Activated T-helper 17 cell treated with anti-CD3 and anti-CD28 coated beads, Interleukin-2, amount 50 U/mL, for 72 hours (primary cell): ENCODE results near the gene MRPS33. TPM values are rescaled to one million over a fixed set of nuclear protein-coding genes. Genes with fewer than 3 reads are reported as not detected.

Experiments
- ATAC-seq: fragments of 150-1000 bp; cut with Tn5 transposase; replicated peaks from 2 replicates; pipeline ENCODE4 v1.10.0; 2021; ENCODE audit warnings: mild to moderate bottlenecking, moderate library complexity
- H3K27ac Mint-ChIP-seq: one replicate; pipeline ENCODE4 v1.8.0; 2022; ENCODE audit warnings: mixed read lengths
- H3K27me3 Mint-ChIP-seq: one replicate; pipeline ENCODE4 v1.8.0; 2022; ENCODE audit warnings: mixed read lengths
- H3K36me3 Mint-ChIP-seq: one replicate; pipeline ENCODE4 v1.8.0; 2022; ENCODE audit warnings: low read depth, mild to moderate bottlenecking, mixed read lengths
- H3K4me1 Mint-ChIP-seq: one replicate; pipeline ENCODE4 v1.8.0; 2022; ENCODE audit warnings: mixed read lengths
- H3K4me3 Mint-ChIP-seq: one replicate; pipeline ENCODE4 v1.8.0; 2022; ENCODE audit warnings: mild to moderate bottlenecking, mixed read lengths
- H3K9me3 Mint-ChIP-seq: one replicate; pipeline ENCODE4 v1.8.0; 2022; ENCODE audit warnings: mixed read lengths
- total RNA-seq, 2 donors: library from RNA; stranded (reverse); gene quantifications; one replicate each; pipeline ENCODE4 v1.2.3, GENCODE V29; 2022

MRPS33 gene
- total RNA-seq, 2 donors from 2014 or later = 53.6 to 87.4 TPM

DNA sequence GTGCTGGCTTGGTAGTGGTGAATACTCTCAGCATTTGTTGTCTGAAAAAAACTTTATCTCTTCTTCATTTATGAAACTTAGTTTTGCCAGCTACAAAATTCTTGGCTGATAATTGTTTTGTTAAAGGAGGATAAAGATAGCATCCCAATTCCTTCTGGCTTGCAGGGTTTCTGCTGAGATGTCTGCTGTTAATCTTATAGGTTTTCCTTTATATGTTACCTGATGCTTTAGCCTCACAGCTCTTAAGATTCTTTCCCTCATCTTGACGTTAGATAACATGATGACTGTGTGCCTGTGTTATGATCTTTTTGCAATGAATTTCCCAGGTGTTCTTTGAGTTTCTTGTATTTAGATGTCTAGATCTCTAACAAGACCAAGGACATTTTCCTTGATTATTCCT is 9.9 kb upstream of the MRPS33 start:
- Mint-ChIP-seq H3K36me3 (no peaks in the 10 kb centered on the region), H3K9me3 (peaks cover 7% of the 10 kb centered on the region), H3K27me3 (peaks cover 11% of the 10 kb centered on the region), H3K4me1 (peaks cover 11% of the 10 kb centered on the region), H3K4me3 (peak overlapping the region; percentile 65), H3K27ac (no peak overlapping the region)
- no peak for ATAC-seq

DNA sequence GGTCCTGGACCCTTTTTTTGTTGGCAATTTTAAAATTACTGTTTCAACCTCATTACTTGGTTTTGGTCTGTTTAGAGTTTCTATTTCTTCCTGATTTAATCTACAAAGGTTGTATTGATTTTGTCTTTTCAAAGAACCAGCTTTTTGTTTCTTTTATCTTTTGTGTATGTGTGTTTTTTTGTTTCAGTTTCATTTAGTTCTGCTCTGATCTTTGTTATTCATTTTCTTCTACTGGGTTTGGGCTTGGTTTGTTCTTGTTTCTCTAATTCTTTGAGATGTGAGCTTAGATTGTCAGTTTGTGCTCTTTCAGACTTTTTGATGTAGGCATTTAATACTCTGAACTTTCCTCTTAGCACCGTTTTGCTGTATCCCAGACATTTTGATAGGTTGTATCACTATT is 8.5 kb upstream of the MRPS33 start:
- Mint-ChIP-seq H3K4me1 (peaks cover 11% of the 10 kb centered on the region), H3K4me3 (peak overlapping the region; percentile 65), H3K9me3 (peaks cover 7% of the 10 kb centered on the region), H3K36me3 (no peaks in the 10 kb centered on the region), H3K27me3 (peaks cover 4% of the 10 kb centered on the region), H3K27ac (peak overlapping the region; percentile 78)
- ATAC-seq = peak; percentile 23

DNA sequence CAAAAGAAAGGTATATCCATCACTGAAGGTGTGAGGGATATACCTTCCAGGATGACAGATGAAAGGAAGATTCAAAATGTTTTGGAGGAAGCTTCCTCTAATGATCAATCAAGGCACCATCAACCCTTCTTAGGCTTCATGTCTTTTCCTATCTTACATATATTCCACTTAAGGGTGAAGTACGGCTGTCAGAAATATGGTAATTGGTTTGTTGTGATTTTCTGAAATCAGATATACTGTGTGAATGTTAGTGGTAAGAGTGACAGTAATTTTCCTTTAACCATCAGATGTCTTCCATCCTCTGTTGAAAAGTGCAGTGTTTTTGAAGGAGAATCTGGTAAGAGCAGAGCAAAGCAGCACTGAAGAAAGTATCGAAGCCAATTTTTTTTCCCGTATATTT is 2.8 kb upstream of the MRPS33 start:
- H3K27me3 Mint-ChIP-seq = peaks cover 4% of the 10 kb centered on the region
- H3K27ac Mint-ChIP-seq = no peak overlapping the region

DNA sequence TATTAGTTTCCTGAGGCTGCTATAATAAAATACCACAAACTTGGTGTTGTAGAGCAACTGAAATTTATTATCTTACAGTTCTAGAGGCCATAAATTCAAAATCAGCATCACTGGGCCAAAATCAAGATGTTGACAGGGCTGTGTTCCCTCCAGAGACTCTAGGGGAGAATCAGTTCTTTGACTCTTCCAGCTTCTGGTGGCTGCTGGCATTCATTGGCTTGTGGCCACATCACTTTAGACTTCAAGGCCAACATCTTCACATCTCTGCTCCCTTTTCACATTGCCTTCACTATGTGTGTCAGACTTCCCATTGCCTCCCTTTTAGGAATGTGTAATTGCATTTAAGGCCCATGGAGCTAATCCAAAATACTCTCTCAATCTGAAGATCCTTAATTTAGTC is 1.6 kb upstream of the MRPS33 start:
- ATAC-seq = no peak
- peaks cover 14% of the 10 kb centered on the region for H3K36me3 Mint-ChIP-seq
- peaks cover under 1% of the 10 kb centered on the region for H3K27me3 Mint-ChIP-seq
- peaks cover 20% of the 10 kb centered on the region for H3K4me1 Mint-ChIP-seq
- H3K4me3 Mint-ChIP-seq = no peak overlapping the region
- H3K27ac Mint-ChIP-seq = no peak overlapping the region
- H3K9me3 Mint-ChIP-seq = no peaks in the 10 kb centered on the region

More for the DNA sequence above, 2.8 kb upstream of the MRPS33 start:
- H3K4me3 Mint-ChIP-seq = no peak overlapping the region
- H3K36me3 Mint-ChIP-seq = peaks cover 12% of the 10 kb centered on the region
- ATAC-seq = no peak
- H3K4me1 Mint-ChIP-seq = peaks cover 13% of the 10 kb centered on the region
- no peaks in the 10 kb centered on the region for H3K9me3 Mint-ChIP-seq

DNA sequence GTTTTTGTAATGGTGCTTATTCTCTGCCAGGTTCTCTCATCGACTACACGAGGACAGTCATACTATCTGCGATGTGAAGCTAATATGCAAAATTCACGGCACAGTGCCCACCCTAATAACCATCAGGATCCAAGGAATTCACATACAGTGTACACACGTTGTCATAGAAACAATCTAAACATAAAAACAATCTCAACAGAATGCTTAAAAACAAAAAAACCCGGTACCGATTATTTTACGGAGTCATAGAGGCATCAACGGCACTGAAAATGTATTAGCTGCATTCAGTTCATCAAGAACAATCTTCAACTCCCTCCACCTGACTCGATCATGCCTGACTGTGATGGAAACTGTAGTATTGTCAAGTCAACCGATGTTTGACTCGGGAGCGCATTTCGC is 628 bp downstream of the MRPS33 start:
- ATAC-seq = peak; percentile 3

DNA sequence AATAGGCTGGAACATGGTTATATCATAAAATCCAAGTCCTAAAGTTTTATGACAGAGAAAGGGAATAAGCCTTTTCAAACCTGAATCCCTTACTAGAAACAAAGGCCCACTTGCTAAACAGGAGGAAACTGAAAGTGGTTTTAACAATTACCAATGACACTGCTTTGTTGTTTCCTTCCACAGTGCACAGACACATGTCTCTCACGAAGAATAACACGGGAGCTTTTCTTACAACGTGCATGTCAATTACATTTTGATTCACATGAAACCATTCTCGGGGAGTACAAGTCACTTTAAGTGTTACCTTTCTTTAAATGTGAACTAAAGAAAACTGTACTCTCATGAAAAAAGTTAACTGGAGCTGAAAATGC is 1.4 kb downstream of the MRPS33 start:
- peaks cover 20% of the 10 kb centered on the region for H3K4me1 Mint-ChIP-seq
- no peak for ATAC-seq
- H3K4me3 Mint-ChIP-seq = peak overlapping the region; percentile 96
- no peaks in the 10 kb centered on the region for H3K27me3 Mint-ChIP-seq
- peaks cover 39% of the 10 kb centered on the region for H3K36me3 Mint-ChIP-seq
- H3K9me3 Mint-ChIP-seq = no peaks in the 10 kb centered on the region
- peak overlapping the region; percentile 97 for H3K27ac Mint-ChIP-seq

More for the DNA sequence above, 628 bp downstream of the MRPS33 start:
- Mint-ChIP-seq H3K4me1 (peaks cover 20% of the 10 kb centered on the region), H3K27ac (peak overlapping the region; percentile 97), H3K36me3 (peaks cover 31% of the 10 kb centered on the region), H3K9me3 (no peaks in the 10 kb centered on the region), H3K27me3 (no peaks in the 10 kb centered on the region), H3K4me3 (peak overlapping the region; percentile 96)

DNA sequence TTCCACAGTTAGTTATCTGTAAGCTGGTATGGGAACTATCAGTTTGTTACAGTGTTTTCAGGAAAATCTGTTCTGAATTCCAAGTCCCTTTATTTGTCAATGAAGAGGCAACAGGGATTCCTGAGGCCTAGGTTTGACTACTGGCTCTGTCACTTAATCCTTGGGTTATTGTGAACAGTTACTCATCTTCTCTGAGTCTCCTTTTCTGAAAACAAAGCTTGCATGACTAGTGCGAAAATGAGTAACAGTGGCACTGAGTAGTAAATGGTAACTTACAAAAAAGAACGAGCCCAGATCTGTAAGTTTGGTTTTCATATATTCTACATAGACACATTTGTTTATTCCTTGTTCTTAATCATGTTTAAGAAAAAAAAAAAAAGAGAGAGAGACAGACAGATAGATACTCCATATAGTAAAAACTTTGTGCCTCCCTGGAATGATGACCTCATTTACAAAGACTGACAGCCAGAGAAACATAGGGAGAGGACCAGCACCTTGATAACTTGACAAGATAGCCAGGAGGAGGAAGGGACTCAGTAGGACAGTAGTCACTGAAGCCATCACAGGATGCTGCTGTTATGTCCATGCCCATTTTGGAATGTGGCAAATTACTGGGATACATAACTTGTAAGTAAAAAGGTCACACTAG is 1.9 kb downstream of the MRPS33 start:
- Mint-ChIP-seq H3K4me1 (peaks cover 20% of the 10 kb centered on the region), H3K27me3 (no peaks in the 10 kb centered on the region), H3K36me3 (peaks cover 44% of the 10 kb centered on the region), H3K4me3 (peak overlapping the region; percentile 96), H3K27ac (peak overlapping the region; percentile 97), H3K9me3 (no peaks in the 10 kb centered on the region)
- ATAC-seq = peak; percentile 49

DNA sequence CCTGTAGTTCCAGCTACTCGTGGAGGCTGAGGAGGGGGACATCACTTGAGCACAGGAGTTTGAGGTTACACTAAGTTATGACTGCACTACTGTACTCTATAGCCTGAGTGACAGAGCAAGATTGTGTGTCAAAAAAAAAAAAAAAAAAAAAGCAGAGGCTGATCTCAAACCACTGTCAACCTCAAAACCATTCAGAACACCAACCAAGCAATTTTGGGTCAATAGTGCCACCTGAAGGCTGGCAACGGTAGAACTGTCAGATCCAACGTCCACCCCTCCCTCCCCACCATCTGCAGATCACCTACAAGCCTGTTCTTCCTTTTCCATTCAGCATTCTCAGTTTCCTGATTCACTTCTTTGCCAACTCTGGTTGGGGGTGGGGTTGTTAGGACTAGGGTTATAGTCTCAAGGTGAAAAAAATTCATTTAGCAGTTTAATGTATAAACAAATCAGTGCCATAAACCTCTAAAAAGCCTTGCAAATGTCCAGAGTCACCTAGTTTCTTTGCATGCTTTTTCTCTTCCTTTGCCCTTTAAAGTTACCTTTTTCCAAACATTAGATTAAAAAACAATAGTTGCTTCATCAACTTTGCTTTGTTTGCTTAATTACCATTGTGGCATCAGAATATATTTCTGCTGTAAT is 2.6 kb downstream of the MRPS33 start:
- peak; percentile 33 for ATAC-seq
- Mint-ChIP-seq H3K27me3 (no peaks in the 10 kb centered on the region), H3K9me3 (no peaks in the 10 kb centered on the region), H3K27ac (peak overlapping the region; percentile 97), H3K36me3 (peaks cover 51% of the 10 kb centered on the region), H3K4me1 (peaks cover 20% of the 10 kb centered on the region), H3K4me3 (peak overlapping the region; percentile 96)

DNA sequence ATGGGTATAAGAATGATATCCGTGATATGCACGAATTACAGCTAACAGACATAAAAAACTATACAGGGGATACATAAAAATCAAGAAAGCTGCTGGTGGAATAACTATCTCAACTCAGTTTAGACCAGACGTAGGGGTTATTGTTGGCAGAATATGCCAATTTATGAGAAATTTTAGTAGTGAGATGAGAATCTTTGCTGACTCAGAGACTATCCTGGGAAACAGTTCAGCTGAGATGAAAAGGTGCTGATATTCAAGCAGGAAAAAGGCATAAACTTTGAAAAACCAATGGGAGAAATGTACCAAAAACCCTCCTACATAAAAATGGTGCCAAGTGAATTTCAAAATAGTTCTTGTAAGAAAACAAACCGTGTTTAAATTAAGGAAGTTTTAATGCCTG is 3.3 kb downstream of the MRPS33 start:
- Mint-ChIP-seq H3K4me3 (peak overlapping the region; percentile 96), H3K4me1 (peaks cover 24% of the 10 kb centered on the region), H3K27me3 (no peaks in the 10 kb centered on the region), H3K9me3 (no peaks in the 10 kb centered on the region), H3K36me3 (peaks cover 57% of the 10 kb centered on the region), H3K27ac (peak overlapping the region; percentile 97)
- no peak for ATAC-seq

DNA sequence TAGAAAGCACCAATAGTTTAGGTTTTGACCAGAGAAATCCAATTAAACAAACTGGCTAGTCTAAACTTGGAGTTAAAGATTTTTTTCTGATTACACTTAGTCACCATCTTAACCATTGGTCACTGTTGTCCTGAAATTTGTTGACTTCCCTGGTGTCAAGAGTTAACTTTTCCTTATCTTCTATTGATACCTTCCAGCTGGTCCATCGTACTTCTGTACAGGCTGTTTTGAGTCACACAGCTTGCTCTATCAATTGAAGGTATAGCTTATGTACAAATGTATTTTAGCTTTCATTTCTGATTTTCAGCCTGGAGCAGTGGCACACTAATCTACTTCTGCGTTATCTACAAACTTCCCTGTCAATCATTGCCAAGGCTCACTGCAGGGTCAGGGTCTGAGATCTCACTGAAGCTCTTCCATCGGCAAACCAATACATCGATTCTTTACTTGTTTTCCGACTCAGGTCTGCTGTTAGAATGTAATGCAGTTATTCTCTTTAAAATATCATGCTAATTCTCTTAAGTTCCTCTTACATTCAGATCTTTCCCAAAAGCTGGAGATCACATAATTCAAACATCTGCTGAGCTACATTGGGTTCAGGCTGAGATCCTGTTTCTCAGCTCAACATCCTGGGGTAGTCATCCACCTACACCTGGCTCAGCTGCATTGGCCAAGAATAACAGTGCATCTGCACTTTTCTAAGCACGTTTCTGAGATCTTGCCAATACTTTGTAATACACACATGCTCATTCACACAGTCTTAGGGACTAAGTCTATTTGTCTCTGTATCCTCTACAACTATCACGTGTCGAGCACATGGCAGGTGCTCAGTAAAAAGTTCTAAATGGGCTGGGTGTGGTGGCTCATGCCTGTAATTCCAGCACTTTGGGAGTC is 11.3 kb downstream of the MRPS33 start:
- ATAC-seq = no peak
- Mint-ChIP-seq H3K4me1 (peaks cover 5% of the 10 kb centered on the region), H3K4me3 (no peak overlapping the region), H3K9me3 (no peaks in the 10 kb centered on the region), H3K36me3 (peaks cover 30% of the 10 kb centered on the region), H3K27me3 (no peaks in the 10 kb centered on the region), H3K27ac (no peak overlapping the region)

DNA sequence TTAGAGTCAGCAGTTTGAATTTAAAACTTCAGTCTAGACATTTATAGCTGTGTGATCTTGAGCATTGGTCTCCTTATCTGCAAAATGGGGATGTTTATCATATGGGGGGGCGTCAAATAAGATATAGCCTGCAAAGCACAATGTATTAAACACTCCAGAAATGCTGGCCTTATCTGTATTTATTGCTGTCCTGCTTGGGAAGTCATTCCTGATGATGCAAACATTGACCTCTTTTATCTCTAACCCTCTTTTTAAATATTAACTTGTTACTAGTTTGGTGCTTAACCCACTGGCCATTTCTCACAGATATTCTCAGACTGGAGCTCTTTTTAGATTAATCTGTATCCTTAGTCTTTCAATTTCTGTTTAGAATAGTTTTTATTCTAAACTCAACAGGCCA is 13.2 kb downstream of the MRPS33 start:
- H3K4me1 Mint-ChIP-seq = peaks cover 2% of the 10 kb centered on the region
- H3K9me3 Mint-ChIP-seq = no peaks in the 10 kb centered on the region
- H3K27me3 Mint-ChIP-seq = peaks cover 8% of the 10 kb centered on the region
- H3K36me3 Mint-ChIP-seq = peaks cover 12% of the 10 kb centered on the region
- H3K4me3 Mint-ChIP-seq = no peak overlapping the region
- no peak for ATAC-seq
- no peak overlapping the region for H3K27ac Mint-ChIP-seq

DNA sequence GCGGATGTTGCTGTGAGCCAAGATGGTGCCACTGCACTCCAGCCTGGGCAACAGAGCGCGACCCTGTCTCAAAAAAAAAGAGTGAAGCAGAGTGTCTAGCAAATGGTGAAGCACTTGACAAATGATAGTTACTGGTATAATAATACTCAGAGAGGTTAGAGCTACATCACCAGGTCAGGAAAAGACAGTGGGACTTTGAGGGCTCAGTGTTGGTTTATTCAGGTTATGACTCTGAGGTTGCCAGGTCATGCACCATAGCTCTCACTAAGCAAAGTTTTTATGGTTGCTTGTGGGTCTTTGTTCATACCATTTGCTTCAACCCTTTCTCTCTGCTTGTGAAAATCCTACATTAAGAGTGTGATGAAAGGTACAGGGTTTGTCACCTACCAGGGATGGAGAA is 13.6 kb downstream of the MRPS33 start:
- H3K9me3 Mint-ChIP-seq = no peaks in the 10 kb centered on the region
- peaks cover 8% of the 10 kb centered on the region for H3K36me3 Mint-ChIP-seq
- H3K27me3 Mint-ChIP-seq = peaks cover 11% of the 10 kb centered on the region
- H3K27ac Mint-ChIP-seq = no peak overlapping the region
- no peak for ATAC-seq
- no peaks in the 10 kb centered on the region for H3K4me1 Mint-ChIP-seq
- H3K4me3 Mint-ChIP-seq = no peak overlapping the region

DNA sequence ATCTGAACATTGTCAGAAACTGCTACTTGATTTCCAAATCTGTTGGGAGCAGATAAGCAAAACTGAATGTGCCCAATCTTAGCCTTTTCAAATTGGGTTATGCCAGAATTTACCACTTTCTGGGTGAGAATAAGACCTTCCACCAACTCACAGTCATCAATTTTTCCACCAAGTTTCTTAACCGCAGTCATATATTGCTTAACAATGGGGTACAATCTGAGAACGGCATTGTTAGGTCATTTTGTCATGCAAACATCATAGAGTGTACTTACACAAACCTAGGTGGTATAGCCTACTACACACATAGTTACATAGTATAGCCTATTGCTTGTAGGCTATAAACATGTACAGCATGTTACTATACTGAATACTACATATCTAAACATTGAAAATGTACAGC is 16.0 kb downstream of the MRPS33 start:
- Mint-ChIP-seq H3K4me1 (no peaks in the 10 kb centered on the region), H3K36me3 (no peaks in the 10 kb centered on the region), H3K9me3 (no peaks in the 10 kb centered on the region), H3K4me3 (no peak overlapping the region), H3K27ac (no peak overlapping the region), H3K27me3 (peaks cover 11% of the 10 kb centered on the region)
- ATAC-seq = no peak

DNA sequence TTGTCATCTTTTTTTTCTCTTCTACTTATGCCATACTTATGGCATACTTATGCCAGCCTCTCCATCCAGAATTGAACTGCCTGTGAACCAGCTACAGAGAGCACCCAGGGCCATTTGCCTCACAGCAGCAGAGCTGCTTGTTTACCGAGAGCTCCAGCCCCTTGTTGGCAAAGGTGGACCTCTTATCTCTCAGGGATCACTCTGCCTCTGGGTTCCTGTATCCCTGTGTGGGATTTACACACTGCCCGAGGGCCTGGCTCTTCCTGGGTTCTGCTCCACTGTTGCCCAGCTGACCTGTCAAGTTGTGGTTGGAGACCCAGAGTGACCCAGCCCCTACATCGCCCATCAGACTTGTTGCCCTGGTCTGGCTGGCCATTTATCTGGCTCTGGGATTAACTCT is 22.3 kb downstream of the MRPS33 start:
- Mint-ChIP-seq H3K9me3 (no peaks in the 10 kb centered on the region), H3K4me3 (no peak overlapping the region)

More for the DNA sequence above, 22.3 kb downstream of the MRPS33 start:
- no peak overlapping the region for H3K27ac Mint-ChIP-seq
- no peaks in the 10 kb centered on the region for H3K36me3 Mint-ChIP-seq
- H3K27me3 Mint-ChIP-seq = peaks cover 4% of the 10 kb centered on the region
- ATAC-seq = no peak
- no peaks in the 10 kb centered on the region for H3K4me1 Mint-ChIP-seq
